Testis (tissue), 3 donors: ENCODE measurements around the gene EPHB4. TPM values are rescaled to one million over a fixed set of nuclear protein-coding genes. Genes with fewer than 3 reads are reported as not detected.

Experiments
- DNase-seq: peaks from one replicate; pipeline ENCODE4 v3.0.0-alpha.2; 2019
- H3K27ac ChIP-seq, 2 donors: fragments of 200-600 bp; sonication (generic); one replicate each; pipeline ENCODE4 v1.5.1; 2019
- H3K27me3 ChIP-seq: fragments of 200-600 bp; sonication (generic); one replicate; pipeline ENCODE4 v1.5.1; 2019
- H3K36me3 ChIP-seq: fragments of 200-600 bp; sonication (generic); one replicate; pipeline ENCODE4 v1.5.1; 2017; ENCODE audit warnings: low read depth; ENCODE audit errors: missing control alignments
- H3K4me1 ChIP-seq: fragments of 200-600 bp; sonication (generic); one replicate; pipeline ENCODE4 v1.5.1; 2019
- H3K4me3 ChIP-seq, 2 donors: fragments of 200-600 bp; sonication (generic); one replicate each; pipeline ENCODE4 v1.5.1; 2017 to 2019
- H3K9me3 ChIP-seq: fragments of 200-600 bp; sonication (generic); one replicate; pipeline ENCODE4 v1.5.1; 2017
- CTCF ChIP-seq, 3 experiments: fragments of 450-650 bp in 2 of 3; fragments of 200-600 bp in 1 of 3; sonication (generic) in 1 of 3; IDR thresholded peaks; one replicate each; pipeline ENCODE4 v1.5.1; 2016 to 2019; ENCODE audit warnings: antibody characterized with exemption in 3 of 3, mild to moderate bottlenecking in 2 of 3, moderate library complexity in 1 of 3
- POLR2A ChIP-seq: fragments of 450-650 bp; IDR thresholded peaks from one replicate; pipeline ENCODE4 v1.6.1; 2017; ENCODE audit warnings: antibody characterized with exemption, mild to moderate bottlenecking, moderate library complexity
- WGBS, 2 donors: methylation state at CpG; one replicate each; pipeline ENCODE4 v1.1.5; 2018; 5-methylcytosine and 5-hydroxymethylcytosine counted together
- intact Hi-C: fragments of 100-400 bp; cut with DNase I; formaldehyde crosslinking; loops from one replicate; pipeline ENCODE4 v1.15.1; 2023; ENCODE audit warnings: low total_unique reads
- polyA plus RNA-seq: library from polyadenylated mRNA; stranded (reverse); fragments of 350-450 nt; fragmentation: Illumina TruSeq; extraction: RNeasy Lipid Tissue Mini Kit (QIAGEN cat#74804); gene quantifications from one replicate; pipeline ENCODE4 v1.2.3, GENCODE V29; 2014; ENCODE audit warnings: low read depth, low replicate concordance; ENCODE audit not compliant: insufficient read depth
- total RNA-seq, 2 donors: library from RNA; depleted of rRNA; stranded (reverse); fragments of >200 nt; gene quantifications; one replicate each; pipeline ENCODE4 v1.2.3, GENCODE V29; 2016

The EPHB4 gene
- total and polyA plus RNA-seq, 3 donors from 2014 or later = 30.5 to 49.6 (median 35.9) TPM

GRCh38 chr7:100839361-100839760 lies 12.0 kb upstream of the EPHB4 start:
- 94 to 96% methylated on average over 11 to 18 of the region's 18 CpGs for WGBS, 2 donors
- intact Hi-C loops = no loop called here
- no peak overlapping the region for H3K27ac ChIP-seq
- no peaks in the 10 kb centered on the region for H3K9me3 ChIP-seq
- TF ChIP-seq CTCF (IDR thresholded peaks at IDR 0.05) (no peak), POLR2A (no peak)
- no peak overlapping the region for H3K4me3 ChIP-seq
- H3K27me3 ChIP-seq = no peaks in the 10 kb centered on the region
- no peak for DNase-seq
- peaks cover 14% of the 10 kb centered on the region for H3K4me1 ChIP-seq
- no peaks in the 10 kb centered on the region for H3K36me3 ChIP-seq

GRCh38 chr7:100837099-100837836 lies 9.9 kb upstream of the EPHB4 start:
- Histone ChIP-seq H3K4me1 (peaks cover 14% of the 10 kb centered on the region), H3K27me3 (no peaks in the 10 kb centered on the region), H3K9me3 (no peaks in the 10 kb centered on the region), H3K36me3 (no peaks in the 10 kb centered on the region), H3K4me3 (peak overlapping the region; percentile 48 to 56), H3K27ac (peak overlapping the region; percentile 4 to 75)
- intact Hi-C loops = no loop called here
- peak; percentile 93 for DNase-seq
- TF ChIP-seq CTCF (IDR thresholded peaks at IDR 0.05) (no peak), POLR2A (no peak)
- 1 to 3% methylated on average over 36 to 37 of the region's 37 CpGs for WGBS, 2 donors

GRCh38 chr7:100836812-100837098 lies 9.4 kb upstream of the EPHB4 start:
- no peak for DNase-seq
- intact Hi-C loops = no loop called here
- 28% methylated on average over 4 to 6 of the region's 6 CpGs for WGBS, 2 donors

GRCh38 chr7:100835903-100836811 lies 8.8 kb upstream of the EPHB4 start:
- WGBS, 2 donors = 32 to 44% methylated on average over 6 to 17 of the region's 17 CpGs
- no peaks in the 10 kb centered on the region for H3K27me3 ChIP-seq
- intact Hi-C loops = no loop called here
- H3K4me1 ChIP-seq = peaks cover 14% of the 10 kb centered on the region
- peak overlapping the region; percentile 4 to 75 for H3K27ac ChIP-seq
- DNase-seq = no peak
- peak overlapping the region in 1 of 2 donors; percentile 56 for H3K4me3 ChIP-seq
- no peak for TF ChIP-seq CTCF (IDR thresholded peaks at IDR 0.05)
- no peak for TF ChIP-seq POLR2A
- H3K9me3 ChIP-seq = no peaks in the 10 kb centered on the region
- no peaks in the 10 kb centered on the region for H3K36me3 ChIP-seq

More at GRCh38 chr7:100836812-100837098, 9.4 kb upstream of the EPHB4 start:
- H3K4me1 ChIP-seq = peaks cover 14% of the 10 kb centered on the region
- H3K27me3 ChIP-seq = no peaks in the 10 kb centered on the region
- TF ChIP-seq CTCF (IDR thresholded peaks at IDR 0.05) (no peak), POLR2A (no peak)
- peak overlapping the region; percentile 4 to 75 for H3K27ac ChIP-seq
- H3K4me3 ChIP-seq = peak overlapping the region; percentile 48 to 56
- no peaks in the 10 kb centered on the region for H3K36me3 ChIP-seq
- H3K9me3 ChIP-seq = no peaks in the 10 kb centered on the region
